Tibial nerve (tissue), 4 donors: Measurements from ENCODE around the gene TMEM9.

Experiments used
- CTCF ChIP-seq, 5 experiments: fragments of 200-600 bp in 3 of 5; fragments of 450-650 bp in 2 of 5; sonication (generic) in 3 of 5; IDR thresholded peaks; one replicate each; pipeline ENCODE4 v1.5.1; 2016 to 2019; ENCODE audit warnings: antibody characterized with exemption in 5 of 5, mild to moderate bottlenecking in 3 of 5, moderate library complexity in 2 of 5
- EP300 ChIP-seq, 2 donors: sonication (generic); formaldehyde crosslinking; IDR thresholded peaks; one replicate each; pipeline ENCODE4 v1.6.1; 2017; ENCODE audit warnings: antibody characterized with exemption in 2 of 2, mild to moderate bottlenecking in 1 of 2
- POLR2A ChIP-seq, 2 donors: fragments of 450-650 bp; IDR thresholded peaks; one replicate each; pipeline ENCODE4 v1.6.1; 2017; ENCODE audit warnings: antibody characterized with exemption in 2 of 2, mild to moderate bottlenecking in 2 of 2, moderate library complexity in 2 of 2

- no peak for TF ChIP-seq CTCF (IDR thresholded peaks at IDR 0.05)
- no peak for TF ChIP-seq POLR2A (IDR thresholded peaks at IDR 0.05)
- no peak for TF ChIP-seq EP300 (IDR thresholded peaks at IDR 0.05)
Measured at GRCh38 chr1:201138311-201138840, 15.9 kb downstream of the TMEM9 start.
